HG02840 (cell line): Measurements from ENCODE around the gene KDM2B.
"Not testable (repeated sequence)": the region's sequence is repeated elsewhere in the genome, so short reads cannot be mapped to it uniquely, and the experiment has no call there.

Experiments used
- ATAC-seq: cut with Tn5 transposase; IDR thresholded peaks from one replicate; pipeline ENCODE4 v1.9.1; 2021; ENCODE audit warnings: mild to moderate bottlenecking, moderate library complexity, moderate number of reproducible peaks; ENCODE audit not compliant: unreplicated experiment, low FRiP score

Gene KDM2B

DNA sequence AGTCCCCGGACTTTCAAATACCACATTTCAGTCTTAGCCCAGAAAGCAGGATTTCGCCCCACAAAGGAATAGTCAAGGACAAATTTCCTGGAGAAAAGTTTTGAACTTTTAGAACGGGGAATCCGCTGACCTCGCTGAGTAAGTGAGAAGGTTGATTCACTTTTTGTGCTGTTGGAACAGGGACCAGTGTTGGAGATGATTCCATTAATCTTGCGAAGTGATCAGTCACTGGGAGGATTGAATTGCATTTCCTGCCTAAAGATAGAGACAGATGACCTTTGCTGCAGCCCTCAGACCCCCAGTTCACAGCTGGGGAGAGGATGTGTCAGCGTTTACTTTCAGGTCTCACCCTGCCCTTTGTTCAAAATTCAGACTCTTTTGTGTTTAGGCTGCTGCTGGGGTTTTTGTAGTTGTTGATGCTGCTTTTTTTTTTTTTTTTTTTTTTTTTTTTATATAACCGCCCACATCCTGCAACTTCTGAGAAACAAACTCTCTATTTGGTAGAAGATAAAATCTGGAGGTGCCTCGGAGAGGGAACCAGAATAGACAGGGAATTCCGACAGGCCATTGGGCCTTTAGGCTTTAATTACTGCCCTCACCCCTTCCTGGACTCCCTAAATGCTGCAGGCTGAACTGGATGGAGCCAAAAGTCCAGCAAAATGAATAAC lies 9.8 kb upstream of the KDM2B start:
- peak; percentile 42 for ATAC-seq

DNA sequence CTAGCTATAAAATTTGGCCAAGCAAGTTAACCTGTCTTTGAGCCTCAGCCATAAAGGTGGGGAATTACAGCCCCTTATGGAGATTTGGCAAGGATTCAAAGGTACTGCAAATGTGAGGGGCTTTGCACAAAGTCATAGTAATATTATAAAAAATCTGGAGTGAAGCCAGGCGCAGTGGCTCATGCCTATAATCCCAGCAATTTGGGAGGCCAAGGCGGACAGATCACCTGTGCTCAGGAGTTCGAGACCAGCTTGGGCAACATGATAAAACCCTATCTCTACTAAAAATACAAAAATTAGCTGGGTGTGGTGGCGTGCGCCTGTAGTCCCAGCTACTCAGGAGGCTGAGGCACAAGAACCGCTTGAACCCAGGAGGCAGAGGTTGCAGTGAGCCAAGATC lies 4.1 kb upstream of the KDM2B start:
- ATAC-seq: not testable (repeated sequence)

DNA sequence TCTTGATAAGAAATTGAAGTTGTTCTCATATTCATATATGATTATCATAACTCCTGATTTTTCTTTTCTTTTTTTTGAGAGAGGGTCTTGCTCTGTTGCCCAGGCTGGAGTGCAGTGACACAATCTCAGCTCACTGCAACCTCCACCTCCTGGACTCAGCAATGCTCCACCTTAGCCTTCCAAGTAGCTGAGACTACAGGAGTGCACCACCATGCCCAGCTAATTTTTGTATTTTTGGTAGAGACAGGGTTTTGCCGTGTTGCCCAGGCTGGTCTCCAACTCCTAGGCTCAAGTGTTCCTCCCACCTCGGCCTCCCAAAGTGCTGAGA lies 2.5 kb upstream of the KDM2B start:
- ATAC-seq: not testable (repeated sequence)

DNA sequence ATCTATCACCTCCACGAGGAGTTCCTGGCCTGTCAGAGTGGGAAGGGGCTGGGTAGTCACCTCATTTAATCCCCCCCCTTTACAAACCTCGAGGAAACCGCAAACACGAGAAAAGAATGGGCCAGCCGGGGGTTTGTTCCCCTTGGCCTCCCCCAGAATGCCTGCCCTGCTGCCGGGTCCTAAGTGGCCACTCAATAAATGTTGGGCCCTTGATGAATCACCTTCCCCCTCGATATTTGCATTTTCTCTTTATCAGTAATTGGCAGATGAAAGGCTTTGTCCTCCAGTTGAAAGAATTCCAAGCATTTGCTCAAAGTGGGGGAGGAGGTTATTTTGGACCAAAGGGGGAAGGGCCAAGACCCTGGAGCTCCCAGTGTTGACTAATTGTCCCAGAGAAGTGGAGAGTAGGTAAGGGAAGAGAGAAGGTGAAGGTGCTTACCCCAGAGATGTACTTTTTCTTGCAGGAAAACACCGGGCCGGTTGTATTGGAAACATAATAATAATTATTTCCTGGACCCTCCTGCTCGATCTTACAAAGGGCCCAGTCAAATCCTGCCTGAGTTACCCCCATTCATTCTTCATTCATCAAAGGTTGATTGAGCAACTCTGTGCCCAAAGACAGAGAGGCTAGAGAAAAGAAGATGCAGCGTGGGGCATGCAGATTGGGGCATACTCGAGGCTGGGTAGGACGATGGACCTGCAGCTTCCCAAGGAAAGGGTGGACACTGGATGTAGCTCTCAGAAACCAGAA lies 1.9 kb upstream of the KDM2B start:
- no peak for ATAC-seq

DNA sequence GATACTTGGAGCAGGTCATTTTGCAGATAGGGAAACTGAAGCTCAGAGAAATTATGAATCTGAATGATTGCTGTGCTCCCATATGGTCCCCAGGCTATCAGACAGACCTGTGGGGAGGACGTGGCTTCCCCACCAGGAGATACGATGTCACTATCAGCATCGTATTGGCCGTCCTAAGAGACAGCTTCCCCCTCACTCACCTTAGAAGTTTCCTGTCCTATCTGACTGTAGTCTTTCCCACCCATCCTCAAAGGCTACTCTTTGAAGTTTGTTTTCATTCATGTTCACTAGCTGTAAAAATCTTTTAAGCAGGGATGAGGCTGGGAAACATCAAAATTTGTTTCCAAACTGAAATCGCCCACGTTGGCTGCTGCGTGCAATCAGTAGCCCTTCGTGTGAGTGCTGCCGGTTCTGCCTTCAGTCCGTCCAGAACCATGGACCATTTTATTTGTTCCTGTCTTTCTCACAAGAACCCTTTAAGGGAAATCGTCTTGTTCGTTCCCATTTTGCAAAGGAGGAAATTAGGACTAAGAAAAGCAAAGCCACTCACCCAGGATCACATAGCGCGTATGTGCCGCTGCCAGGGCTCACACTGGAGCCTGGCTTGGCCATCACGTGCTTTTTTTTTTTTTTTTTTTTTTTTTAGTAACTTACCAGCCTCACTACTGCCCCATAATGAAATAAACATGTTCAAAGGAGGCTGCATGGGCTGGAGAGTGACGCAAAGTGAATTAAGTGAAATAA lies 1.0 kb upstream of the KDM2B start:
- ATAC-seq: no peak

DNA sequence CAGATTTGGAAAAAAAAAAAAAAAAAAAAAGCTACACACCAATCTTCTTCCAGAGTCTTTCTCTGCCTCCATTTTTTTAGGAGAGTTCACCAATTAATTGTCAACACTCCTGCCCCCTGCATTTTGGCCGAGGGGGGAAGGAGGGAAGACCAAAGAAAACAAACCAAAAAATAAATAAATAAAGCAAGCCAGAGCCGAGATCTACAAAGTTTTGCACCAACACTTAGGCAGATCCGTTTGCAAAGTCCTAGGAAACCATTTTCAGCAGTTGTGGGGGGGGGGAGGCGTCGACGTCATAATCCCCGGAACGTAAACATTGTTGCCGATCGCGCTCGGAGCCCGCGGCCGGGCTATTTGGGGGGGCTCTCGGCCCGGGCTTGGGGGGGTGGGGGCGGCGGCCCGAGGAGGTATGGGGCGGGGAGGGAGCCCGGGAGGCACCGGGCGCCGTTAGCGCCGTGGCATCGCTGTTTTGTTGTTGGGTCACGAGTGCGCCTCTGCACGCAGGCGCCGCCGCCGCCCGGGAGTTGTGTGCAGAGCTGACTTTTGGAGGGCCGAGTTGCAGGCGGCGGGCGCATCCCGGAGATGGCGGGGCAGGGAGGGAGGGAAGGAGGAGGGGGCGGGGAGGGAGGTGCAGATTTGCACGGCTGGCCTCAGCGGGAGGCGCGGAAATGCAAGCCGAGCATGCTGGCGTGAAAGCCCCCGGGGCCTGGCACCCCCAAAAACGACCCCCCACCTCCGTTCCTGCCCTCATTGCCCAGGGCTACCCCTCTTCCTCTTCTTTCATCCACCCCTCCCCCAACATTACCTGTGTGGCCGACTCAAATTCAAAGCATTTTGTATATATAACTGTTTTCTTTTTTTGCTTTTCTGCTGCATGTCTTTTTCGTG lies 598 bp downstream of the KDM2B start:
- ATAC-seq: no peak

DNA sequence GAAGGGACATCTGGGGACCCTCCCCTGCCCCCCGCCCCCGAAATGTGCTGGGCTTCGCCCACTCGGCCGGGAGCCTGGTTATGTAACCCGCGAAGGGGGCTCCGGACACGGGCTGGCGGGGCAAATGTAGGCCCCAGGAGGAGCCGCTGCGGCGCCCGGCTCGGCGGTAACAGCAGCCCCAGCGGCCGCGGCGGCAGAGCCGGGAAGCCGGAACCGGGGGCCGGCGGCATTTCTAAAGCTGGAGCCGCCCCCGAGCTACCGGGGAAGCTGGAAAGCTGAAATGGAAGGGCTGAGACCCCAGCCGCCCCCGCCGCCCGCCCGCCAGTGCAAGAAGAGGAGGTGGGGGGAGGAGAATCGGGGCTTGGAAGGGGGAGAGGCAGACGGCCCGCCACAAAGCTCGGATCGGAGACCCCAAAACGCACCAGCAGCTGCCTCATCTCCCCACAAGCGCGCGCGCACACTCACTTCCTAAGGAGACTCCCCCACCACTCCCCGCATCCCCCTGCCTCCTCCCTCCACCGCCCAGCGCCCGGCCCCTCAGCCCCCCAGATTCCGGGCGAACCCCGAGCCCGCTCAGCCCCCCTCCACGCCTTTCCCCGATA lies 1.5 kb downstream of the KDM2B start:
- no peak for ATAC-seq

DNA sequence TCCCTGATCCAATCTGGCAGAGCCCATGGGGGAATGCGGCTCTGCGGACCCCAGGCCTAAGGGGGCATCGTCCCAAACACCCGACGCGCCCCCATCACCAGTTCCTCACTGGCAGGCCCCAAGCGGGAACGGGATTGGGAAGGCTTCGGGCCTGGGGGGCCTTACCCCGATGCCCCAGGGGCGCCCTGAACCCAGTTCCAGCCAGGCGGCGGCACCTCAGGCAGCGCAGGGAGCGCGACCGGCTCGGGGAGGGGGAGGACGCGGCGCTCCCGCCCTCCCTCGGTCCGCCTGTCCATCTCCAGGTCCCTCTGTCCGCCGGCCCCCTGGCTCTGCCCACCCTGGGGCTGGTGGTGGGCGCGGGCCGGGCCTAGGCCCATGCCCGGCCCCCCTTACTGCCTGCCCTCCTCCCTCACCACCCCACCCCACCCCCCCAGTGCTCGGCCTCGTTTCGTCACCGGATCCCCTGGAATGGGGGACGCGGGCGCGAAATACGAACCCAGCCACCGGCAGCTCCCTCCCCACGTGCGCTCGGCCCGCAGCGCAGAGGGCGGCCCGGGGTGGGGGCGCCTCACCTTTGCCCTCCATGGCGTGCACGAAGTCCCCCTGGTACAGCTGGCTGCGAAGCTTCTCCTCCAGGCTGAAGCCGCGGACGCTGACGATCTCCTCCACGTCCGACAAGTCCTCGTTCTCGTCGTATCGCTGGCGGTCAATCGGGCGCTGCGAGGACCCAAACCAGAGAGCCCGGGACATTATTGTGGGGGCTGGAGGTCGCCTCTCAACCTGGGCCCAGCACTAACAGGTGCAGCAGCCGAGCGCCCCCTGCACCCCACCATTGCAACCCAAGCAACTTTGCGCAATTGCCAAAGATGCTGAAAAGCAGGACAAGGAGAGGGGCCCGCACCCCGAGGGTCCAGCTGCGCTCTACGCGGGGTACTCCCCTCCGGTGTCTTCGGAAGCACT lies 2.3 kb downstream of the KDM2B start:
- ATAC-seq: no peak

DNA sequence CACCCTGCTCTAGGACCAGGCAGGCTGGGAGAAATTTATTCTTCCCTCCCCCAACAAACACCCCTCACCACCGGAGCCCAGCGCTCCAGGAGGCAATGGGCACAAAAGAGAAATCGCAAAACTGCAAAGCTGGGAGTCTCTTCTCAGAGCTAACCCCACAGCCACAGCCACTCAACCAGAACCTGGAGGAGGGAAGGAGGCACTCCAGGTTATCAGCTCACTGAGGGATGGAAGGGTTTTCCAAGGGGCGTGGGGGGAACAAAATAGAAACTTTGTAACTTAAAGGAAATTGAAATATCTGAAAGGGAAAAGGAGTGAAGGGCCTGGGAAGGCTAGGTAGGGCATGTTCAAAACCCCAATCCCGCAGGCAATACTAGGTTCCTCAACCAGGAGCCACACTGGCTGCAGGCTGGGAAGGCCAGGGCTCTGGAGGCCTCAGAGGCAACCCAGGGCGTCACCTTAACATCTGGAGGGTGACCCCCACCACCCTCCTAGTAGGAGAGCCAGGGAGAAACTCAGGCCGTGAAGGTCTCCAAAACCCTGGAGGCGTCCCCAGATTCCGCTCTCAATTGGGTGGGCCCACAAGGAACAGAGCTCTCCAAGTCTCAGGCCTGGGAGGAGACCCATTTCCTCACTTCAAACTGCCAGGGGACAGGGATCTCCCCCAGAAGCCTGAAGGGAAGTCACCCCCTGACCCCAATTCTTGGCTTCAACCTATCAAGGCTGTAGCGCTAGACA lies 3.2 kb downstream of the KDM2B start:
- no peak for ATAC-seq

DNA sequence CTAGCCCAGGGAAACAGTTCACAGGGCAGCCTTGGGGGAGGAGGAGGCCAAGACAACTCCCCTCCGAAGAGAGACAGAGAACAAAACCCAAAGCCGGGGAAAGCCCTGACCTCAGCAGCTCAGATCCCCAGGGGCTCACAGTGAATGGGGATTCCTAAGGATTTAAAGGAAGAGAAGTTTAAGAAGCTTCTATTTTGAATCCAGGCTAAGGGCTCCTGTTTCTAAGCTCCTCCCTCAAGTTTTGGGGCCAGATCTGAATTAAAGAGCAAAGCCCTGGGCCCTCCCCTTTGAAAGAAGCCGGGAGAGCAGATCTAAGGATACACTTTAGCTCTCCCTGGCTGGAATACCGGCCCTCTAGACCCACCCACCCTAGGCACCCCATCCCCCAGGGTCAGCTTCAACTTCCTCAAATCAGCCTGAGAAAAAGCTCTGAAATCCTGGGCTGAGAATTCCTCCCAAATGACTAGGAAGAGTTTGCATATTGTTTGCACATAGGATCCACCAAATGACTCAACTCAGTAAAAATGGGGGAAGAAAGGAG lies 3.9 kb downstream of the KDM2B start:
- ATAC-seq: no peak

DNA sequence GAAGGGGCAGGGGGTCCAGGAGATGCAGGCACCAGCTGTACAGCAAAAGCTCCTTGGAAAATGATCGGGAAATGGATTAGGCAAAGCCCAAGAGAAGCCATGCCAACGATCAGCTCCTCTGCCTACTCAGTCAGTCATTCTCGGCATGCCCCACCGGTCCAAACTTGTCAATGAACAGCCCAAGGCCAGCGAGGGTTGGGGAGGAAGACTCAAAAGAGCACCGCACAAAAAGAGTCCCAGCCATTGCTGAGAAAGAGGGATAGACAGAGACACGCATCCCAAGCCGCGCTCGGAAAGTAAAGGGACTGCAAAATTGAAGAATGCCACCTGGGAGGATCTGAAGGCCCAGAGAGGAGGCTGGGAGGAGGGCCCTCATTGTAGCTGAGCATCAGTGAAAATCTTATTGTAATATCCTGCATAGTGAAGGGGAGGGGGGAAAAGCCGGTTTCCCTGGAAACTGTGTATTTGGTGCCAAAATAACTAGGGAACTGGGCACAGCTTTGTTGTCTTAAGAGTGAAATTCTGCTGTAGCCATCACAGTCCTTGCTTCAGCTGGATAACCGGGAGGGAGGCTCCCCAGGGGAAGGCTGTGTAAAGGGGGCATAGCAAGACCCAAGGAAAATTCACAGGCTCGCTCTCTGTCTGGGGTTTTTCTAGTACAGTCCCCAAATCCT lies 4.7 kb downstream of the KDM2B start:
- no peak for ATAC-seq

DNA sequence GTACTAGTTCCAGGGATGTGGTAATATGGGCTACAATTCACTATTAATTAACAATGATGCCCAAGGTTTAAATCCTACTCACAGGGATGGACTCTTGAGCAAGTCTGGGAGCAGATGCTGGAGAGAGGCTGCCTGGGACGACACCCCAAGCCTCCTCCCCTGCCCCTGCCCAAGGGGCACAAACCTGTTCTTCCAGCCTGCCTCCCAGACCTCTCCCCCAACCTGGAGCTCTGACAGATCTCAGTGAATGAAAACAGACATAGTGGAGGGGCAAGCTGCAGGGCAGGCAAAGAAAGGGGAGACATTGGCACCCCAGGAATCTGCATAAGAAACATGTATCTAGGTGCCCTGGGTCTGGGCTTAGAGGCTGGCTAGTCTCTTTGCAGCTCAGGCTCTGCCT lies 5.8 kb downstream of the KDM2B start:
- ATAC-seq: no peak

DNA sequence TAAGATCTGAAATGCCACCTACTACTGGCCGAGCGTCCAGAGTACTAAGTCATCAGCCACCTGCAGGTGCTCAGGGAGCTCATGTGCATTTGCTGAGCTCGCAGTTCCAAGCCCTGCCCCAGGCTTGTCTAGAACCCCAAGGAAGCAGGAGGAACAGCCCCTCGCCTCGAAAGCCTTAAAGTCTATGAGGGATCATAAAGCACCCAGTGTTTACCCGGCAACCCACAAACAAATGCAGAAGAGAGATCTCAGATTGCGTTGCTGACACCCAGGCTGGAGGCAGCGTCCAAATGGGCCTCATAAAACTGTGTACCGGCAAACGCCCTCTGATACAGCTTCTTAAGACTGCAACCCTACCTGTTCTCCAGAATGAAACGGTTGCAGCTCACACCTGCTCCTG lies 6.8 kb downstream of the KDM2B start:
- ATAC-seq: no peak

DNA sequence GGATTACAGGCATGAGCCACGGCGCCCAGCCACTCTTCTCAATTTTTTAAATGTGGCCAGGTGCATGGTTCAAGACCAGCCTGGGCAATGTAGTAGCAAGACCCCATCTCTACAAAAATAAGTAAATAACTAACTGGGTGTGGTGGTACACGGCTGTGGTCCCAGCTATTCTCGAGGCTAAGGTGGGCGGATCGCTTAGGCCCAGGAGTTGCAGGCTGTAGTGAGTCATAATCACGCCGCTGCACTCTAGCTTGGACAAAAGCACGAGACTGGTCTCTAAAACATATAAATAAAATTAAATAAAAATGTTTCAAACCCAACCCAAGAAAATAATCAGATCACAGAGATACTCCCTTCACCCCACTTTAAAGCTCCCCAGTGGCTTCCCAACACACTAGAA lies 8.9 kb downstream of the KDM2B start:
- ATAC-seq: no peak

DNA sequence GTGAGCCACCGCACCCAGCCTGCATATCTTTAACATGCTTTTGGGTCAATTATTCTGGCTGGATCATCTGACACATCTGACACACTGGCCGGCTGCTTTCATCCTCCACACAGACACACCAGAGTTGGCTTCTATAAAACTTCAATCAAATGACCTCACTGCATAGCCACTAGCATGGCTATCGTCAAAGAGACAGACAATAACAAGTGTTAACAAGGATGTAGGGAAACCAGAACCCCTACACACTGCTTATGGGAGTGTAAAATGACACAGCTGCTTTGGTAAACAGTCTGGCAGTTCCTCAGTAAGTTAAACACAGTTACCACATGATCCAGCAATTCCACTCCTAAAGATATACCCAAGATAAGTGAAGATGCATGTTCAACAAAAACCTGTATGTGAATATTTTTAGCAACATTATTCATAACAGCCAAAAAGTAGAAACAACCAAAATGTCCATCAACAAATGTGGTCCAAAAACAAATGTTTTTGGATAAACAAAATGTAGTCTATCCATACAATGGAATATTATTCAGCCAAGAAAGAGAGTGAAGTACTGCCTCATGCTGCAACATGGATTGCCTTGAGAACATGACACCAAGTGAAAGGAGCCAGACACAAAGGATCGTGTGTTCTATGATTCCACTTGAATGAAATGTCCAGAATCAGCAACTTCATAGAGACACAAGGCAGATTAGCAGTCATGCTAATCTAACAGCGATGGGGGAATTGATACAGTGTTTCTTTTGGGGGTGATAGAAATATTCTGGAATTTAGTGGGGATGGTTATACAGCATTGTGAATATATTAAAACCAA lies 10.1 kb downstream of the KDM2B start:
- no peak for ATAC-seq

DNA sequence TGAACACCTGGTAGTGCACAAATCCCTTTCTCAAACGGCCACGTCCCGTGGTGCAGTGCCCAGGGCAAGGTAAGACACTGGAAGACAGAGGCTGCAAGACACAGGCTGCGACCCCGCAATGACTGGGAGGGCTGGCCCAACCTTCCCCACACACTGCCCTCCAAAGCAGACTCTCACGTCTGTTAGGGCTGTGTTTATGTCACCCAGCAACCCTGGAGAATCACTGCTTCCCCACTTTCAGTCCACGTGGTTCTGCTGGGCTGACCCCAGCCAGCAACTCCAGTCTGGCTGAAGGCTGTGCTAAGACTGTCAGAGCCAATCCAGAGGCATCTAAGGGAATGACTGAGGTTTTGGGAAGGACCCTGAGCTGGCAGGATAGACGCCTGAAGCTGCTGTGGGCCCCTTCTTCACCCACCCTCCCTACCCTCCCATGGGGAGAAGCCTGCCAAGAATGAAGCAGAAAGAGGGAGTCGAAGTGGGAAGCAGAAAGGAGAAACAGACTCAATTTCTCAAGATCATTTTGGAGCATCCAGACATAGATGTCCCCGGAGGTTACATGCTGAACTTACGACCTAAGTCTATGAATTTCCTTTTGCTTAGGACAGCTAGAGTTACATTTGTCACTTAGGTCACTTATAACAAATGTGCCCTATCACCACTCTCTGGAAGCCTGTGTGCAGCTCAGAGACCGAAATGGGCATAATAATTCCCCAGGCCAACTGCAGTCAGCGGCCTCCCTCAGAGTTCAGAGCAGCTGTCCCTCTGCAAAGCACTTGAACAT lies 11.7 kb downstream of the KDM2B start:
- no peak for ATAC-seq
